Measurements from ENCODE around the gene PELI1. TPM values are rescaled to one million over a fixed set of nuclear protein-coding genes. Genes with fewer than 3 reads are reported as not detected.

Gene PELI1
- total RNA-seq, 1 experiment from 2014 or later, result 90.7 TPM

GRCh38 chr2:64067326-64067725, 76.9 kb downstream of the PELI1 start:
- H4K20me1 ChIP-seq (ENCODE audit: insufficient read depth, low read depth, low read length), result no peaks in the 10 kb centered on the region
- no peaks in the 10 kb centered on the region for H3K27me3 ChIP-seq (ENCODE audit: low read length)
- H3K79me2 ChIP-seq (ENCODE audit: low read length), result no peaks in the 10 kb centered on the region
- no peak overlapping the region for H2AFZ ChIP-seq (ENCODE audit: low read length)
- H3K9me2 ChIP-seq (replicated peaks; ENCODE audit: insufficient read depth, low read length), result no peaks in the 10 kb centered on the region
- peaks cover 28% of the 10 kb centered on the region for H3K4me1 ChIP-seq (ENCODE audit: low read length)
- H3K4me2 ChIP-seq (ENCODE audit: low read depth, low read length, poor library complexity, severe bottlenecking), result no peak overlapping the region
- H3K9ac ChIP-seq (ENCODE audit: low read length), result no peak overlapping the region
- H3K4me3 ChIP-seq (ENCODE audit: low read length), result no peak overlapping the region
- H3K36me3 ChIP-seq (ENCODE audit: insufficient read depth, low read length), result no peaks in the 10 kb centered on the region
- no peaks in the 10 kb centered on the region for H3K9me3 ChIP-seq (ENCODE audit: low read length)
- no peak for DNase-seq
- H3K27ac ChIP-seq (ENCODE audit: low read length), result no peak overlapping the region

- H3K4me3 ChIP-seq (ENCODE audit: low read length), result no peak overlapping the region
- H3K36me3 ChIP-seq (ENCODE audit: insufficient read depth, low read length), result no peaks in the 10 kb centered on the region
- H3K4me1 ChIP-seq (ENCODE audit: low read length), result peaks cover 24% of the 10 kb centered on the region
- H3K27ac ChIP-seq (ENCODE audit: low read length), result no peak overlapping the region
- no peaks in the 10 kb centered on the region for H3K9me3 ChIP-seq (ENCODE audit: low read length)
- H3K4me2 ChIP-seq (ENCODE audit: low read depth, low read length, poor library complexity, severe bottlenecking), result no peak overlapping the region
- no peak overlapping the region for H3K9ac ChIP-seq (ENCODE audit: low read length)
- no peak overlapping the region for H2AFZ ChIP-seq (ENCODE audit: low read length)
- H4K20me1 ChIP-seq (ENCODE audit: insufficient read depth, low read depth, low read length), result no peaks in the 10 kb centered on the region
- no peaks in the 10 kb centered on the region for H3K9me2 ChIP-seq (replicated peaks; ENCODE audit: insufficient read depth, low read length)
- no peaks in the 10 kb centered on the region for H3K79me2 ChIP-seq (ENCODE audit: low read length)
- peak; percentile 32 for DNase-seq
- no peaks in the 10 kb centered on the region for H3K27me3 ChIP-seq (ENCODE audit: low read length)
Measured at GRCh38 chr2:64065516-64065915, 78.7 kb downstream of the PELI1 start.

- Histone ChIP-seq H3K79me2 (ENCODE audit: low read length) (no peaks in the 10 kb centered on the region), H3K4me2 (ENCODE audit: low read depth, low read length, poor library complexity, severe bottlenecking) (no peak overlapping the region), H2AFZ (ENCODE audit: low read length) (peak overlapping the region; percentile 42; the same call in 1 of the 2 replicates), H3K4me1 (ENCODE audit: low read length) (peaks cover 24% of the 10 kb centered on the region), H3K9me2 (replicated peaks; ENCODE audit: insufficient read depth, low read length) (no peaks in the 10 kb centered on the region), H3K9ac (ENCODE audit: low read length) (no peak overlapping the region), H3K4me3 (ENCODE audit: low read length) (no peak overlapping the region), H3K27me3 (ENCODE audit: low read length) (no peaks in the 10 kb centered on the region), H4K20me1 (ENCODE audit: insufficient read depth, low read depth, low read length) (no peaks in the 10 kb centered on the region), H3K9me3 (ENCODE audit: low read length) (no peaks in the 10 kb centered on the region), H3K36me3 (ENCODE audit: insufficient read depth, low read length) (no peaks in the 10 kb centered on the region), H3K27ac (ENCODE audit: low read length) (0 out of 2 replicates have a peak overlapping the region, but pooled peaks have one; percentile 2)
- peak; percentile 39 for DNase-seq
Measured at GRCh38 chr2:64063924-64064331, 80.3 kb downstream of the PELI1 start.

GRCh38 chr2:64063454-64063853, 80.8 kb downstream of the PELI1 start:
- no peaks in the 10 kb centered on the region for H4K20me1 ChIP-seq (ENCODE audit: insufficient read depth, low read depth, low read length)
- no peak overlapping the region for H3K9ac ChIP-seq (ENCODE audit: low read length)
- H3K4me2 ChIP-seq (ENCODE audit: low read depth, low read length, poor library complexity, severe bottlenecking), result peak overlapping the region; percentile 13
- peak overlapping the region; percentile 40 for H3K27ac ChIP-seq (ENCODE audit: low read length)
- H3K4me1 ChIP-seq (ENCODE audit: low read length), result peaks cover 24% of the 10 kb centered on the region
- no peaks in the 10 kb centered on the region for H3K9me3 ChIP-seq (ENCODE audit: low read length)
- H3K36me3 ChIP-seq (ENCODE audit: insufficient read depth, low read length), result no peaks in the 10 kb centered on the region
- no peaks in the 10 kb centered on the region for H3K79me2 ChIP-seq (ENCODE audit: low read length)
- no peak overlapping the region; the same call in 1 of the 2 replicates for H2AFZ ChIP-seq (ENCODE audit: low read length)
- H3K4me3 ChIP-seq (ENCODE audit: low read length), result no peak overlapping the region
- DNase-seq, result no peak
- H3K27me3 ChIP-seq (ENCODE audit: low read length), result no peaks in the 10 kb centered on the region
- H3K9me2 ChIP-seq (replicated peaks; ENCODE audit: insufficient read depth, low read length), result no peaks in the 10 kb centered on the region

GRCh38 chr2:64062840-64063239, 81.4 kb downstream of the PELI1 start:
- Histone ChIP-seq H3K36me3 (ENCODE audit: insufficient read depth, low read length) (no peaks in the 10 kb centered on the region), H3K79me2 (ENCODE audit: low read length) (no peaks in the 10 kb centered on the region), H3K27ac (ENCODE audit: low read length) (peak overlapping the region; percentile 40), H3K9me2 (replicated peaks; ENCODE audit: insufficient read depth, low read length) (no peaks in the 10 kb centered on the region), H2AFZ (ENCODE audit: low read length) (peak overlapping the region; percentile 37; the same call in 1 of the 2 replicates), H4K20me1 (ENCODE audit: insufficient read depth, low read depth, low read length) (no peaks in the 10 kb centered on the region), H3K4me3 (ENCODE audit: low read length) (no peak overlapping the region), H3K9me3 (ENCODE audit: low read length) (no peaks in the 10 kb centered on the region), H3K4me1 (ENCODE audit: low read length) (peaks cover 24% of the 10 kb centered on the region), H3K9ac (ENCODE audit: low read length) (peak overlapping the region; percentile 1; the same call in 1 of the 2 replicates), H3K4me2 (ENCODE audit: low read depth, low read length, poor library complexity, severe bottlenecking) (peak overlapping the region; percentile 13), H3K27me3 (ENCODE audit: low read length) (no peaks in the 10 kb centered on the region)
- DNase-seq, result no peak

GRCh38 chr2:64059270-64059669, 85.0 kb downstream of the PELI1 start:
- Histone ChIP-seq H3K9ac (ENCODE audit: low read length) (no peak overlapping the region), H3K36me3 (ENCODE audit: insufficient read depth, low read length) (no peaks in the 10 kb centered on the region), H3K4me2 (ENCODE audit: low read depth, low read length, poor library complexity, severe bottlenecking) (no peak overlapping the region), H3K9me2 (replicated peaks; ENCODE audit: insufficient read depth, low read length) (no peaks in the 10 kb centered on the region), H4K20me1 (ENCODE audit: insufficient read depth, low read depth, low read length) (no peaks in the 10 kb centered on the region), H2AFZ (ENCODE audit: low read length) (no peak overlapping the region), H3K27ac (ENCODE audit: low read length) (no peak overlapping the region), H3K4me3 (ENCODE audit: low read length) (no peak overlapping the region), H3K27me3 (ENCODE audit: low read length) (no peaks in the 10 kb centered on the region), H3K4me1 (ENCODE audit: low read length) (peaks cover 25% of the 10 kb centered on the region), H3K79me2 (ENCODE audit: low read length) (no peaks in the 10 kb centered on the region), H3K9me3 (ENCODE audit: low read length) (no peaks in the 10 kb centered on the region)
- DNase-seq, result no peak

GRCh38 chr2:64056021-64056420, 88.2 kb downstream of the PELI1 start:
- H3K9me2 ChIP-seq (replicated peaks; ENCODE audit: insufficient read depth, low read length), result no peaks in the 10 kb centered on the region
- no peaks in the 10 kb centered on the region for H3K27me3 ChIP-seq (ENCODE audit: low read length)
- no peak for DNase-seq
- H3K4me2 ChIP-seq (ENCODE audit: low read depth, low read length, poor library complexity, severe bottlenecking), result no peak overlapping the region
- no peak overlapping the region for H3K4me3 ChIP-seq (ENCODE audit: low read length)
- H3K4me1 ChIP-seq (ENCODE audit: low read length), result peaks cover 19% of the 10 kb centered on the region
- no peaks in the 10 kb centered on the region for H3K36me3 ChIP-seq (ENCODE audit: insufficient read depth, low read length)
- no peaks in the 10 kb centered on the region for H3K9me3 ChIP-seq (ENCODE audit: low read length)
- no peak overlapping the region for H2AFZ ChIP-seq (ENCODE audit: low read length)
- no peak overlapping the region for H3K9ac ChIP-seq (ENCODE audit: low read length)
- H3K27ac ChIP-seq (ENCODE audit: low read length), result no peak overlapping the region
- H3K79me2 ChIP-seq (ENCODE audit: low read length), result no peaks in the 10 kb centered on the region
- H4K20me1 ChIP-seq (ENCODE audit: insufficient read depth, low read depth, low read length), result no peaks in the 10 kb centered on the region

- H4K20me1 ChIP-seq (ENCODE audit: insufficient read depth, low read depth, low read length), result no peaks in the 10 kb centered on the region
- H3K79me2 ChIP-seq (ENCODE audit: low read length), result no peaks in the 10 kb centered on the region
- peaks cover 26% of the 10 kb centered on the region for H3K4me1 ChIP-seq (ENCODE audit: low read length)
- no peak overlapping the region for H3K27ac ChIP-seq (ENCODE audit: low read length)
- DNase-seq, result no peak
- H3K4me2 ChIP-seq (ENCODE audit: low read depth, low read length, poor library complexity, severe bottlenecking), result peak overlapping the region; percentile 13
- H3K9me3 ChIP-seq (ENCODE audit: low read length), result no peaks in the 10 kb centered on the region
- 0 out of 2 replicates have a peak overlapping the region, but pooled peaks have one; percentile 26 for H2AFZ ChIP-seq (ENCODE audit: low read length)
- no peak overlapping the region for H3K9ac ChIP-seq (ENCODE audit: low read length)
- no peaks in the 10 kb centered on the region for H3K36me3 ChIP-seq (ENCODE audit: insufficient read depth, low read length)
- no peaks in the 10 kb centered on the region for H3K27me3 ChIP-seq (ENCODE audit: low read length)
- no peaks in the 10 kb centered on the region for H3K9me2 ChIP-seq (replicated peaks; ENCODE audit: insufficient read depth, low read length)
- no peak overlapping the region for H3K4me3 ChIP-seq (ENCODE audit: low read length)
Measured at GRCh38 chr2:64054161-64054915, 89.9 kb downstream of the PELI1 start.
